NCI-H2029 (cell line): ENCODE measurements around the gene GCDH.

Experiments
- DNase-seq: peaks from one replicate; lab custom pipeline; 2025; lab: John Stamatoyannopoulos, UW

GCDH gene

DNA sequence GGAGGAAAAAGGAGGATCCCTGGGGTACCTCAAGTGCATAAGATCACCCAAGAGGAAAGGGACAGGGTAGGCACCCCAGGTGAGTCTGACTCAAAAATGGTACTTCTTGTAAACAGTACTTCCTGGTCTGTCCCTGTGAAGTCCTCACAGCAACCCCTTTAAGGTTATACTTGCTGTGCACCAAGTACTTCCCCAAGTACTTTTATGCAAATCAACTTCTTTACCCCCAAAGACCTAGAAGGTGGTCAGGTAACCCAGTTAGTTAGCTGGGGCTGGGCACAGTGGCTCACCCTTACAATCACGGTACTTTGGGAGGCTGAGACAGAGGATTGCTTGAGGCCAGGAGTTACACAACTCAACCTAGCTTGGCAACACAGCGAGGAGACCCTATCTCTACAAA lies 49.9 kb downstream of the GCDH start:
- no peak for DNase-seq

GRCh38 chr19:12943437-12944044 lies 52.6 kb downstream of the GCDH start:
- DNase-seq: no peak

- DNase-seq: no peak
Measured at GRCh38 chr19:12944104-12944674, 53.2 kb downstream of the GCDH start.

DNA sequence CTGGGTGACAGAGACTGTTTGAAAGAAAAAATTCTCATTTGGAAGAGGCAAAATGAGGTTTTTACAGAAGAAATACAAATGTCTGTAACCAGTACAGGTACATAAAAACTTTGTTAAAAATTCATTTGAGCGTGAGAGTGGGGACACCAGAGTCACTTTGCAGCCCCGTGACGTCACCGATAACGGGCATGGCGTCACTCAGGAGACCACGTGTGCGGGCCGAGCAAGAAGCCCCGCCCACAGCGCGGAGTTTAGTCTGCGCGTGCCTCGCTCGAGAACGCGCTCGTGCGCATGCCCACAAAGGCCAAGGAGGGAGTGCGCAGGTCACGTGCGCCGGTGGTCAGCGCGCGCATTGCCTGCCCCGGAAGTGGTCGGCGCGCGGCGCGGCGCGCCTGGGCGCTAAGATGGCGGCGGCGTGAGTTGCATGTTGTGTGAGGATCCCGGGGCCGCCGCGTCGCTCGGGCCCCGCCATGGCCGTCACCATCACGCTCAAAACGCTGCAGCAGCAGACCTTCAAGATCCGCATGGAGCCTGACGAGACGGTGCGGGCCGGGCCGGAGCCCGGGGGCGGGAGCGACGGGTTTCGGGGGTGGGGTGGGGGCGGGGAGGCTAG lies 54.6 kb downstream of the GCDH start, which contains the start of gene RAD23A:
RAD23A (plus strand) TSS at position 384 of the 613 bp plus-strand sequence; CDS start at position 471, 87 bp downstream.
- DNase-seq: peak; percentile 98

GRCh38 chr19:12946092-12946721 lies 55.2 kb downstream of the GCDH start:
- DNase-seq: peak; percentile 66

DNA sequence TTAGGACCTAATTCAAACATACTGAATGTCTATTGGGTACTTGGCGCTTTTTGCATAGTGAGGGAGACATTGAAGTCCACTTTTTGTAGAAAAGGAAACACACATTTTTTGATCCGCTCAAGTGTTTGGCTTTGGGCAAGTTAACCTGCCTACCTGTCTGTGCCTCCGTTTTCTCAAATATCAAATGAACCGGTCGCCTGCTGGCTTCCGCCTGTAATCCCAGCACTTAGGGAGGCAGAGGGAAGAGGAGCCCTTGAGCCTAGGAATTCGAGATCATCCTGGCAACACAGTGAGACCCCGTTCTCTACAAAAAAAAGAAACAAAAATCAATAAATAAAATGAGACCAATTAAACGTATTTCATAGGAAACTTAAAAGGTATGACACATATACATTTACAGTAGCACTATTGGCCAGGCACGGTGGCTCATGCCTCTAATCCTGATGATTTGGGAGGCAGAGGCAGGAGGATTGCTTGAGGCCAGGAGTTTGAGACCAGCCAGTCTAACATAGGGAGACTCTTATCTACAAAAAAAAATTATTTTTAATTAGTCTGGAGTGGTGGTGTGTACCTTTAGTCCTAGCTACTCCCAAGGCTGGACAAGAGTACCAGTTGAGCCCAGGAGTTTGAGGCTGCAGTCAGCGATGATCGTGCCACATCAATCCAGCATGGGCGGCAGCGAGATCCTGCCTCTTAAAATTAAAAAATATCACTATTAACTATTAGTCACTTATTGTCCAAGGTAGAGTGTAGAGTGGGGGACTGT lies 56.0 kb downstream of the GCDH start:
- DNase-seq: no peak

DNA sequence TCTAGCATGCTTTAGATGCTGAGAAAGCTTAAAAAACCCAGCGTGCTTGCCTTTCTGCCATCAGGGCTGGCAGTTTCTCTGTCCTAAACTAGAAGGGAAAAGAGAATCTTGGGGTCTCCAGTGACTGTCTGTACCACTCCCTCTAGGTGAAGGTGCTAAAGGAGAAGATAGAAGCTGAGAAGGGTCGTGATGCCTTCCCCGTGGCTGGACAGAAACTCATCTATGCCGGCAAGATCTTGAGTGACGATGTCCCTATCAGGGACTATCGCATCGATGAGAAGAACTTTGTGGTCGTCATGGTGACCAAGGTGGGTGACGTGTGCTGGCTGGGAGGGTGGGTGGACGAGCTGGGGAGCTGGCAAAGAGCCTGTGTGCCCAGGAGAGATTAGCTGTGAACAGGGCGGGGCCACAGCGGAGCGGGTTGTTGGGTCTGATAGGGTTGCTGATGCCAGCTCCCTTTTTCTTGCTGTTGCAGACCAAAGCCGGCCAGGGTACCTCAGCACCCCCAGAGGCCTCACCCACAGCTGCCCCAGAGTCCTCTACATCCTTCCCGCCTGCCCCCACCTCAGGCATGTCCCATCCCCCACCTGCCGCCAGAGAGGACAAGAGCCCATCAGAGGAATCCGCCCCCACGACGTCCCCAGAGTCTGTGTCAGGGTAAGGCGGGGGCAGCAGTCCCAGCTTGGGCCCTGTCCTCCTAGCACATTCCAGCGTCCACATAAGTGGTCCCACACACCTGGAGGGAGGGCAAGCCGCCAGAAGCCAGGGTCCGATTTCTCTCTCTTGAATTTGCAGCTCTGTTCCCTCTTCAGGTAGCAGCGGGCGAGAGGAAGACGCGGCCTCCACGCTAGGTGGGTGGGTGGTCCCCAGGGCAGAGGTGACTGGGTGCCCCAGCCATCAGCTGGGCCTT lies 57.0 kb downstream of the GCDH start:
- DNase-seq: no peak

DNA sequence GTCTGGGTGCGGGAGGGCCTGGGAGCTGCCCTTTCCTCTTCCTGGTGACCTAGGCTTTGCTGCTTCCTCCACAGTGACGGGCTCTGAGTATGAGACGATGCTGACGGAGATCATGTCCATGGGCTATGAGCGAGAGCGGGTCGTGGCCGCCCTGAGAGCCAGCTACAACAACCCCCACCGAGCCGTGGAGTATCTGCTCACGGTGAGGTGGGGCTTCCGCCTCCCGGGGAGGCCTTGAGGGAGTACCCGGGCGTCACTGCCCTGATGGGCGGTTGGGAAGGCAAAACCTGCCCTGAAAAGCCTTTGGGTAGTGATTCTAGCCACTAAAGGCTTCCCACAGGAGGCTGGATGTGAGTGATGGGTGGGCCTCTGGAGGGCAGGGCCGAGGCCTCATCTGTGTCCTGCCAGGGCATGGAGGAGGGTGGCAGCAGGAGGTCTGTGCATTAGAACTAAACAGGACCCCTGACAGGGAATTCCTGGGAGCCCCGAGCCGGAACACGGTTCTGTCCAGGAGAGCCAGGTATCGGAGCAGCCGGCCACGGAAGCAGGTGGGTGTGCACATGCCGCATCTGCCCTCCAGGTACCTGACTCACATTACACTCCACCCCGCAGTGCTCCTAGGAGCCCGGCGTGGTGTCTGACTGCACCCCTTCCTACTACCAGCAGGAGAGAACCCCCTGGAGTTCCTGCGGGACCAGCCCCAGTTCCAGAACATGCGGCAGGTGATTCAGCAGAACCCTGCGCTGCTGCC lies 57.8 kb downstream of the GCDH start:
- DNase-seq: no peak
